DND-41 (cell line): ENCODE measurements around the gene BLVRA.

ENCODE experiments used
- EZH2 ChIP-seq: IDR thresholded peaks from 3 replicates; pipeline ENCODE4 v1.6.1; 2012; ENCODE audit warnings: borderline replicate concordance, low read depth, mild to moderate bottlenecking, moderate library complexity, low read length, inconsistent platforms; ENCODE audit not compliant: severe bottlenecking
- TF ChIP-seq, protein P1 (sequence below): IDR thresholded peaks from 2 replicates; pipeline ENCODE4 v1.5.1; 2012; ENCODE audit warnings: borderline replicate concordance, low read length, moderate library complexity, mild to moderate bottlenecking; ENCODE audit not compliant: poor library complexity, severe bottlenecking; ENCODE audit errors: extremely low read depth

- TF ChIP-seq, protein P1, sequence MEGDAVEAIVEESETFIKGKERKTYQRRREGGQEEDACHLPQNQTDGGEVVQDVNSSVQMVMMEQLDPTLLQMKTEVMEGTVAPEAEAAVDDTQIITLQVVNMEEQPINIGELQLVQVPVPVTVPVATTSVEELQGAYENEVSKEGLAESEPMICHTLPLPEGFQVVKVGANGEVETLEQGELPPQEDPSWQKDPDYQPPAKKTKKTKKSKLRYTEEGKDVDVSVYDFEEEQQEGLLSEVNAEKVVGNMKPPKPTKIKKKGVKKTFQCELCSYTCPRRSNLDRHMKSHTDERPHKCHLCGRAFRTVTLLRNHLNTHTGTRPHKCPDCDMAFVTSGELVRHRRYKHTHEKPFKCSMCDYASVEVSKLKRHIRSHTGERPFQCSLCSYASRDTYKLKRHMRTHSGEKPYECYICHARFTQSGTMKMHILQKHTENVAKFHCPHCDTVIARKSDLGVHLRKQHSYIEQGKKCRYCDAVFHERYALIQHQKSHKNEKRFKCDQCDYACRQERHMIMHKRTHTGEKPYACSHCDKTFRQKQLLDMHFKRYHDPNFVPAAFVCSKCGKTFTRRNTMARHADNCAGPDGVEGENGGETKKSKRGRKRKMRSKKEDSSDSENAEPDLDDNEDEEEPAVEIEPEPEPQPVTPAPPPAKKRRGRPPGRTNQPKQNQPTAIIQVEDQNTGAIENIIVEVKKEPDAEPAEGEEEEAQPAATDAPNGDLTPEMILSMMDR, result no peak
- no peak for TF ChIP-seq EZH2
Measured at GRCh38 chr7:43834463-43835251, 76.2 kb downstream of the BLVRA start.
